ENCODE data around the gene FMNL1. TPM values are rescaled to one million over a fixed set of nuclear protein-coding genes. Genes with fewer than 3 reads are reported as not detected.
A peak's percentile ranks its signal among the peaks of the same experiment; 100 is the strongest.

FMNL1 gene
- total RNA-seq, result 10 to 100 TPM in 3 of 5 donors, 1 to 10 TPM in 2; 8.1 to 34.5 (median 16.5) TPM
- 10 to 100 TPM in 1 of 3 donors, 1 to 10 TPM in 2; 4.5 to 10.1 (median 8.2) TPM for polyA plus RNA-seq
- long read RNA-seq, donor 1, result 0 reads
- long read RNA-seq, donor 2, result 0 reads
- long read RNA-seq, donor 3, result 0 reads
- long read RNA-seq, donor 4, result 0 reads
- long read RNA-seq, donor 5, result 0 reads
- long read RNA-seq, donor 6, result 0 reads
- long read RNA-seq, donor 7, result 0 reads
- long read RNA-seq, donor 8, result 0 reads
- long read RNA-seq, donor 9, result 0 reads
- long read RNA-seq, donor 10, result 0 reads

GRCh38 chr17:45221081-45222013, at the start of gene FMNL1:
FMNL1 (plus strand) TSS chr17:45221885; CDS start chr17:45222125, 240 bp downstream.
- peak within 1 kb of the TSS; percentile 56 to 79 (median 64) for H3K4me3 ChIP-seq
- TF ChIP-seq EP300 (IDR thresholded peaks at IDR 0.05) (no peak), POLR2AphosphoS5 (IDR thresholded peaks at IDR 0.05) (peak in 1 of 3 donors; percentile 14), POLR2A (IDR thresholded peaks at IDR 0.05) (no peak), CTCF (IDR thresholded peaks at IDR 0.05) (no peak)
- peak; percentile 68 to 73 for DNase-seq
- intact Hi-C loops (cut with DNase I; ENCODE audit: low total_unique reads), result loop anchor here (5.0 kb wide), 1 partner anchor 166 kb away; no protein-coding TSS in a partner anchor
- H3K9me3 ChIP-seq, result no peaks in the 10 kb centered on the region
- WGBS, 5 donors, result 4 to 38% (median 6%) methylated on average over 6 to 92 of the region's 98 CpGs
- H3K36me3 ChIP-seq, result no peaks in the 10 kb centered on the region
- H3K4me1 ChIP-seq, result peaks cover 14 to 47% (median 27%) of the 10 kb centered on the region in 4 donors
- H3K27me3 ChIP-seq, result peaks cover 0 to 29% (median 10%) of the 10 kb centered on the region in 3 donors
- H3K27ac ChIP-seq, result peak within 1 kb of the TSS; percentile 42 to 93 (median 85)

- peaks cover 0 to 15% (median 7%) of the 10 kb centered on the region in 4 donors for H3K36me3 ChIP-seq
- peaks cover 31 to 52% (median 37%) of the 10 kb centered on the region in 4 donors for H3K4me1 ChIP-seq
- no peaks in the 10 kb centered on the region for H3K9me3 ChIP-seq
- DNase-seq, result no peak
- intact Hi-C loops (cut with DNase I; ENCODE audit: low total_unique reads), result no loop called here
- H3K27ac ChIP-seq, result peak overlapping the region; percentile 76 to 85 (median 84)
- TF ChIP-seq POLR2A (IDR thresholded peaks at IDR 0.05) (no peak), EP300 (IDR thresholded peaks at IDR 0.05) (no peak), POLR2AphosphoS5 (IDR thresholded peaks at IDR 0.05) (no peak), CTCF (IDR thresholded peaks at IDR 0.05) (no peak)
- peak overlapping the region; percentile 28 to 41 (median 37) for H3K4me3 ChIP-seq
- WGBS, 5 donors, result 51 to 79% (median 72%) methylated on average over 4 to 5 of the region's 5 CpGs
- no peaks in the 10 kb centered on the region for H3K27me3 ChIP-seq
Observed at GRCh38 chr17:45172232-45172540, 49.5 kb upstream of the FMNL1 start.

GRCh38 chr17:45172541-45173286, 49.0 kb upstream of the FMNL1 start:
- intact Hi-C loops (cut with DNase I; ENCODE audit: low total_unique reads), result no loop called here
- WGBS, 5 donors, result 13 to 20% (median 16%) methylated on average over 9 to 10 of the region's 10 CpGs
- H3K36me3 ChIP-seq, result peaks cover 0 to 15% (median 7%) of the 10 kb centered on the region in 4 donors
- DNase-seq, result peak; percentile 69 to 93
- H3K9me3 ChIP-seq, result no peaks in the 10 kb centered on the region
- no peaks in the 10 kb centered on the region for H3K27me3 ChIP-seq
- peak in 1 of 3 donors; percentile 11 for TF ChIP-seq POLR2AphosphoS5 (IDR thresholded peaks at IDR 0.05)
- TF ChIP-seq EP300 (IDR thresholded peaks at IDR 0.05), result no peak
- H3K4me1 ChIP-seq, result peaks cover 31 to 52% (median 37%) of the 10 kb centered on the region in 4 donors
- peak overlapping the region; percentile 28 to 41 (median 37) for H3K4me3 ChIP-seq
- peak overlapping the region; percentile 76 to 85 (median 84) for H3K27ac ChIP-seq

- no peak for TF ChIP-seq EP300 (IDR thresholded peaks at IDR 0.05)
- no peak for TF ChIP-seq POLR2AphosphoS5 (IDR thresholded peaks at IDR 0.05)
- TF ChIP-seq CTCF (IDR thresholded peaks at IDR 0.05), result no peak
- TF ChIP-seq POLR2A (IDR thresholded peaks at IDR 0.05), result no peak
Observed at GRCh38 chr17:45175759-45176115, 45.9 kb upstream of the FMNL1 start.

More at GRCh38 chr17:45175759-45176115, 45.9 kb upstream of the FMNL1 start:
- peak overlapping the region in 1 of 5 donors; percentile 47 for H3K27ac ChIP-seq
- no peaks in the 10 kb centered on the region for H3K9me3 ChIP-seq
- intact Hi-C loops (cut with DNase I; ENCODE audit: low total_unique reads), result no loop called here
- H3K4me3 ChIP-seq, result no peak overlapping the region
- no peaks in the 10 kb centered on the region for H3K27me3 ChIP-seq
- WGBS, 5 donors, result 75 to 84% (median 78%) methylated on average over 3 of the region's 3 CpGs
- no peak for DNase-seq
- peaks cover 31 to 46% (median 34%) of the 10 kb centered on the region in 4 donors for H3K4me1 ChIP-seq
- no peaks in the 10 kb centered on the region for H3K36me3 ChIP-seq

Data from stomach (tissue), 19 donors.